Measurements from ENCODE around the gene EGFR. TPM values are rescaled to one million over a fixed set of nuclear protein-coding genes. Genes with fewer than 3 reads are reported as not detected.
A peak's percentile ranks its signal among the peaks of the same experiment; 100 is the strongest.

Gene EGFR
- total RNA-seq = 100 to 1,000 TPM; 224 to 292 (median 233) TPM

- 3 to 4% methylated on average over 53 to 74 of the region's 80 CpGs for WGBS, 2 donors
- DNase-seq (ENCODE audit: low spot score in 2 of 2) = peak; percentile 78 to 97
- H3K4me3 ChIP-seq (ENCODE audit: low read depth, poor library complexity, severe bottlenecking) = peak within 1 kb of the TSS; percentile 71
- no peak for TF ChIP-seq CTCF (IDR thresholded peaks at IDR 0.05)
- TF ChIP-seq POLR2A (IDR thresholded peaks at IDR 0.05) = peak in 1 of 2 donors; percentile 65
- intact Hi-C loops (cut with DNase I; ENCODE audit: low total_unique reads) = no loop called here
These were observed at the start of gene EGFR for GRCh38 chr7:55018361-55019190. EGFR (plus strand) TSS chr7:55019017; CDS start chr7:55019278, 261 bp downstream.

GRCh38 chr7:54969208-54969967 lies 49.4 kb upstream of the EGFR start:
- TF ChIP-seq POLR2A (IDR thresholded peaks at IDR 0.05) = no peak
- TF ChIP-seq CTCF (IDR thresholded peaks at IDR 0.05) = no peak
- no peak for DNase-seq (ENCODE audit: low spot score in 2 of 2)
- no peak overlapping the region for H3K4me3 ChIP-seq (ENCODE audit: low read depth, poor library complexity, severe bottlenecking)
- 83 to 85% methylated on average over 13 of the region's 13 CpGs for WGBS, 2 donors
- intact Hi-C loops (cut with DNase I; ENCODE audit: low total_unique reads) = no loop called here

GRCh38 chr7:54972733-54973294 lies 46.0 kb upstream of the EGFR start:
- intact Hi-C loops (cut with DNase I; ENCODE audit: low total_unique reads) = no loop called here
- H3K4me3 ChIP-seq (ENCODE audit: low read depth, poor library complexity, severe bottlenecking) = no peak overlapping the region
- TF ChIP-seq POLR2A (IDR thresholded peaks at IDR 0.05) (no peak), CTCF (IDR thresholded peaks at IDR 0.05) (no peak)
- 82 to 89% methylated on average over 2 of the region's 2 CpGs for WGBS, 2 donors
- no peak for DNase-seq (ENCODE audit: low spot score in 2 of 2)

- no peak for TF ChIP-seq POLR2A (IDR thresholded peaks at IDR 0.05)
- TF ChIP-seq CTCF (IDR thresholded peaks at IDR 0.05) = no peak
- no peak overlapping the region for H3K4me3 ChIP-seq (ENCODE audit: low read depth, poor library complexity, severe bottlenecking)
- intact Hi-C loops (cut with DNase I; ENCODE audit: low total_unique reads) = no loop called here
- no peak for DNase-seq (ENCODE audit: low spot score in 2 of 2)
- 72 to 77% methylated on average over 9 of the region's 9 CpGs for WGBS, 2 donors
These were observed 40.3 kb upstream of the EGFR start for GRCh38 chr7:54978364-54979116.

- no peak for DNase-seq (ENCODE audit: low spot score in 2 of 2)
- TF ChIP-seq CTCF (IDR thresholded peaks at IDR 0.05) (no peak), POLR2A (IDR thresholded peaks at IDR 0.05) (no peak)
- 92 to 94% methylated on average over 14 of the region's 14 CpGs for WGBS, 2 donors
- intact Hi-C loops (cut with DNase I; ENCODE audit: low total_unique reads) = no loop called here
- H3K4me3 ChIP-seq (ENCODE audit: low read depth, poor library complexity, severe bottlenecking) = no peak overlapping the region
These were observed 38.3 kb upstream of the EGFR start for GRCh38 chr7:54980521-54980920.

All from lower leg skin (tissue), 4 donors.